ENCODE results near the gene DIO3.

DNA sequence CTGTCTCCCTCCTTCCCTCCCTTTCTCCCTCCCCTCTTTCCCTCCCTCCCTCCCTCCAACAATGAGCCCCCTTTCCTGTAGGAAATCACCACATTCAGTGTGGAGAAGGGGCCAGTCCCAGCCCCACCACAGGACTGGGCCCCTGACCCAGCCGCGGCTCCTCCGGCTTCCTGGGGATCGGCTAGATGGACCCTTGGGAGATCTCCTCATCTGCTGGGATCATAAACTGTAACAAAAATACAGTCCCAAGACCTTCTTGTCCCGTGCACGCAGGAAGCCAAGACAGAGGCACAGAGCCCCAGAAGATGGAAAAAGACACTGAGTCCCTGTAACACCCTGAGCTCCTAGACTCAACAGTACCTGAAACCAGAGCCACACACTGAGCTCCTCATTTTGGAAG lies 23.9 kb downstream of the DIO3 start:
- TF ChIP-seq, protein P1, sequence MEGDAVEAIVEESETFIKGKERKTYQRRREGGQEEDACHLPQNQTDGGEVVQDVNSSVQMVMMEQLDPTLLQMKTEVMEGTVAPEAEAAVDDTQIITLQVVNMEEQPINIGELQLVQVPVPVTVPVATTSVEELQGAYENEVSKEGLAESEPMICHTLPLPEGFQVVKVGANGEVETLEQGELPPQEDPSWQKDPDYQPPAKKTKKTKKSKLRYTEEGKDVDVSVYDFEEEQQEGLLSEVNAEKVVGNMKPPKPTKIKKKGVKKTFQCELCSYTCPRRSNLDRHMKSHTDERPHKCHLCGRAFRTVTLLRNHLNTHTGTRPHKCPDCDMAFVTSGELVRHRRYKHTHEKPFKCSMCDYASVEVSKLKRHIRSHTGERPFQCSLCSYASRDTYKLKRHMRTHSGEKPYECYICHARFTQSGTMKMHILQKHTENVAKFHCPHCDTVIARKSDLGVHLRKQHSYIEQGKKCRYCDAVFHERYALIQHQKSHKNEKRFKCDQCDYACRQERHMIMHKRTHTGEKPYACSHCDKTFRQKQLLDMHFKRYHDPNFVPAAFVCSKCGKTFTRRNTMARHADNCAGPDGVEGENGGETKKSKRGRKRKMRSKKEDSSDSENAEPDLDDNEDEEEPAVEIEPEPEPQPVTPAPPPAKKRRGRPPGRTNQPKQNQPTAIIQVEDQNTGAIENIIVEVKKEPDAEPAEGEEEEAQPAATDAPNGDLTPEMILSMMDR (IDR thresholded peaks at IDR 0.05; ENCODE audit: poor library complexity, severe bottlenecking) = no peak
- no peak for TF ChIP-seq MXI1 (conservative IDR thresholded peaks at IDR 0.05; ENCODE audit: poor library complexity, severe bottlenecking)

All from neural cell (in vitro differentiated cells).